Trophoblast cell (in vitro differentiated cells and primary cell): ENCODE data around the gene OR2AT4.

Source experiments
- DNase-seq, 2 donors: peaks; one replicate each; pipeline ENCODE4 v3.0.0-alpha.2; 2016
- H2AFZ ChIP-seq: 2 replicates; pipeline ENCODE4 v1.6.1; 2013; ENCODE audit warnings: low read length, moderate library complexity, mild to moderate bottlenecking; ENCODE audit not compliant: insufficient read depth, poor library complexity
- H2AK5ac ChIP-seq: 2 replicates; pipeline ENCODE4 v1.6.1; 2013; ENCODE audit warnings: mild to moderate bottlenecking, low read length
- H2BK120ac ChIP-seq: 2 replicates; pipeline ENCODE4 v1.6.1; 2013; ENCODE audit warnings: low read length, mild to moderate bottlenecking, moderate library complexity; ENCODE audit not compliant: insufficient read depth, poor library complexity
- H2BK12ac ChIP-seq: 2 replicates; pipeline ENCODE4 v1.6.1; 2013; ENCODE audit warnings: mild to moderate bottlenecking, low read length, moderate library complexity
- H2BK5ac ChIP-seq: 2 replicates; pipeline ENCODE4 v1.6.1; 2013; ENCODE audit warnings: low read length, low read depth, moderate library complexity, mild to moderate bottlenecking; ENCODE audit not compliant: poor library complexity
- H3K14ac ChIP-seq: 2 replicates; pipeline ENCODE4 v1.6.1; 2013; ENCODE audit warnings: mild to moderate bottlenecking, low read length
- H3K18ac ChIP-seq: 2 replicates; pipeline ENCODE4 v1.6.1; 2013; ENCODE audit warnings: mild to moderate bottlenecking, low read length
- H3K23ac ChIP-seq: 2 replicates; pipeline ENCODE4 v1.6.1; 2013; ENCODE audit warnings: low read length
- H3K27ac ChIP-seq: 2 replicates; pipeline ENCODE4 v1.5.1; 2013; ENCODE audit warnings: low read depth, mild to moderate bottlenecking, inconsistent platforms, low read length, moderate library complexity
- H3K27me3 ChIP-seq: 2 replicates; pipeline ENCODE4 v1.6.1; 2013; ENCODE audit warnings: inconsistent platforms, mild to moderate bottlenecking, low read length, moderate library complexity; ENCODE audit not compliant: insufficient read depth
- H3K36me3 ChIP-seq, 2 experiments: 1 replicate in 1 of 2; 2 replicates in 1 of 2; pipeline ENCODE4 v1.6.1; 2013; ENCODE audit warnings: low read length in 2 of 2, mild to moderate bottlenecking in 2 of 2, moderate library complexity in 1 of 2; ENCODE audit not compliant: insufficient read depth in 2 of 2, control insufficient read depth in 1 of 2
- H3K4ac ChIP-seq: 2 replicates; pipeline ENCODE4 v1.6.1; 2013; ENCODE audit warnings: low read depth, mild to moderate bottlenecking, low read length, moderate library complexity
- H3K4me1 ChIP-seq, 2 experiments: 1 replicate in 1 of 2; 2 replicates in 1 of 2; pipeline ENCODE4 v1.6.1; 2013; ENCODE audit warnings: low read length in 2 of 2, mild to moderate bottlenecking in 2 of 2, moderate library complexity in 1 of 2; ENCODE audit not compliant: insufficient read depth in 2 of 2, control insufficient read depth in 1 of 2
- H3K4me2 ChIP-seq: 2 replicates; pipeline ENCODE4 v1.6.1; 2013; ENCODE audit warnings: inconsistent platforms, mild to moderate bottlenecking, low read length, moderate library complexity
- H3K4me3 ChIP-seq: 2 replicates; pipeline ENCODE4 v1.5.1; 2013; ENCODE audit warnings: mild to moderate bottlenecking, low read depth, low read length, inconsistent platforms
- H3K79me1 ChIP-seq: one replicate; pipeline ENCODE4 v1.6.1; 2013; ENCODE audit warnings: low read length
- H3K79me2 ChIP-seq: 2 replicates; pipeline ENCODE4 v1.6.1; 2013; ENCODE audit warnings: low read length, mild to moderate bottlenecking; ENCODE audit not compliant: control insufficient read depth, insufficient read depth, poor library complexity
- H3K9ac ChIP-seq: 2 replicates; pipeline ENCODE4 v1.6.1; 2013; ENCODE audit warnings: mild to moderate bottlenecking, low read length
- H3K9me3 ChIP-seq: 2 replicates; pipeline ENCODE4 v1.6.1; 2013; ENCODE audit warnings: low read depth, mild to moderate bottlenecking, control low read depth, inconsistent platforms, low read length; ENCODE audit not compliant: insufficient read depth
- H4K12ac ChIP-seq: 2 replicates; pipeline ENCODE4 v1.6.1; 2013; ENCODE audit warnings: low read depth, mild to moderate bottlenecking, low read length, moderate library complexity
- H4K8ac ChIP-seq: 2 replicates; pipeline ENCODE4 v1.6.1; 2013; ENCODE audit warnings: low read depth, mild to moderate bottlenecking, low read length, moderate library complexity
- H4K91ac ChIP-seq: one replicate; pipeline ENCODE4 v1.6.1; 2013; ENCODE audit warnings: low read depth, mild to moderate bottlenecking, low read length, moderate library complexity
- WGBS: extraction: QIAGEN DNeasy Blood & Tissue Kit; methylation state at CpG from one replicate; pipeline ENCODE4 v1.1.7; 2013; ENCODE audit warnings: missing lambda C conversion rate; ENCODE audit not compliant: insufficient read length, insufficient coverage; ENCODE audit errors: extremely low coverage; 5-methylcytosine and 5-hydroxymethylcytosine counted together

OR2AT4 gene

DNA sequence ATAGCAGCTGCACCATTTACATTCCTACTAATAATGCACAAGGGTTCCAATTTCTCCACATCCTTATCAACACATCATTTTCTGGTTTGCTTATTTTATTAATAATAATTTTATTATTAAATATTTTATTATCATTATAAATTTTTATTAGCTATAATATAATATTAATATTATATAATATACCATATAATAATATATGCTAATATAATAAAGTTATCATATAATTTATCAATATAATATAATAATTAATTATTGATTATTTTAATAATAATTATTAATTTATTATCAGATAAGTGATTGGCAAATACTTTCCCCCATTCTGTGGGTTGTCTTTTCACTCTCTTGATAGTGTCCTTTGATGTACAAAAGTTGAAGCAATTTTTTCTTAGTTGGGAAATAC lies 27.7 kb downstream of the OR2AT4 start:
- Histone ChIP-seq H3K4me2 (no peak overlapping the region), H2BK5ac (no peak overlapping the region), H3K79me1 (no peaks in the 10 kb centered on the region), H3K23ac (no peak overlapping the region), H2AFZ (no peak overlapping the region), H3K18ac (no peak overlapping the region), H3K27me3 (no peaks in the 10 kb centered on the region), H3K4me3 (no peak overlapping the region), H2BK12ac (no peak overlapping the region), H2AK5ac (no peak overlapping the region), H3K79me2 (no peaks in the 10 kb centered on the region), H3K36me3 (no peaks in the 10 kb centered on the region), H4K91ac (no peak overlapping the region), H4K8ac (no peak overlapping the region), H4K12ac (no peak overlapping the region), H3K9me3 (peaks cover 2% of the 10 kb centered on the region), H3K4ac (no peak overlapping the region), H3K4me1 (no peaks in the 10 kb centered on the region), H3K9ac (no peak overlapping the region), H3K27ac (no peak overlapping the region), H2BK120ac (no peak overlapping the region), H3K14ac (no peak overlapping the region)
- no peak for DNase-seq

DNA sequence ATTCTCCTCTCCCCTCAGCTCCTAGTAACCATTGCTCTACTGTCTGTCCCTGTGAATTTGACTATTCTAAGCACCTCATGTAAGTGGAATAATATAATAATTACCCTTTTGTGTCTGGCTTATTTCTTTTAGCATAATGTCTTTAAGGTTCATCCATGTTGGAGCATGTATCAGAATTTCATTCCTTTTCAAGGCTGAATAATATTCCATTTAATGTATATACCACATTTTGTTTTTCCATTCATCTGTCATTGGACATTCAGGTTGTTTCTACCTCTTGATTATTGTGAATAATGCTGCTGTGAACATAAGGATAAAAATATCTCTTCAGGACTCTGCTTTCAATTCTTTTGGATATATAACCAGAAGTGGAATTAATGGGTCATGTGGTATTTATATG lies 28.1 kb downstream of the OR2AT4 start:
- H3K4me3 ChIP-seq = no peak overlapping the region
- H2AK5ac ChIP-seq = no peak overlapping the region
- H3K9me3 ChIP-seq = peaks cover 2% of the 10 kb centered on the region
- no peaks in the 10 kb centered on the region for H3K36me3 ChIP-seq
- no peak overlapping the region for H2AFZ ChIP-seq
- no peaks in the 10 kb centered on the region for H3K79me2 ChIP-seq
- no peak overlapping the region for H3K23ac ChIP-seq
- no peaks in the 10 kb centered on the region for H3K27me3 ChIP-seq
- no peak overlapping the region for H4K12ac ChIP-seq
- H3K9ac ChIP-seq = no peak overlapping the region
- no peak overlapping the region for H3K14ac ChIP-seq
- no peak overlapping the region for H3K4ac ChIP-seq
- H3K4me1 ChIP-seq = no peaks in the 10 kb centered on the region
- H2BK120ac ChIP-seq = no peak overlapping the region
- no peak overlapping the region for H2BK5ac ChIP-seq
- no peak overlapping the region for H4K8ac ChIP-seq
- H3K27ac ChIP-seq = no peak overlapping the region
- no peak overlapping the region for H3K4me2 ChIP-seq
- H2BK12ac ChIP-seq = no peak overlapping the region
- no peaks in the 10 kb centered on the region for H3K79me1 ChIP-seq
- H3K18ac ChIP-seq = no peak overlapping the region
- no peak for DNase-seq
- no peak overlapping the region for H4K91ac ChIP-seq

DNA sequence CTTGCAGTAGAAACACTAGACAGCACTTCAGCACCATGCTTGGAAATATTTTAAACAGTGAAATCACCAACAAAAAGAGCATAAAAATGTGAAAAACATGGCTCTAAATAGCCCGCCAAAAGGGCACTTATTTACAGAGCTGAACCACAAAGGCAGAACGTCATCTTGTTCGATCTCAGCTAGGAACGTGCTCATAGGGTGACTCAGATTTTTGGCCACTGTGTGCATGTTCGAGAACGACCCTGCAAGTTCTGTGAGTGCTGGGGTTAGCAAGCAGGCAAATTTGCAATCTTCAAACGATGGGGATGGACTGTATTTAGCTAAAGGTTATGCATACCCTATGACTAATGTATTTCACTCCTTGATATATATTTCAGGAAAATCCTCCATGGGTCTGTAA lies 30.6 kb downstream of the OR2AT4 start:
- Histone ChIP-seq H3K9ac (no peak overlapping the region), H3K79me2 (no peaks in the 10 kb centered on the region), H2BK12ac (no peak overlapping the region), H3K9me3 (no peaks in the 10 kb centered on the region), H4K12ac (no peak overlapping the region), H3K27me3 (no peaks in the 10 kb centered on the region), H2BK5ac (no peak overlapping the region), H3K4me1 (no peaks in the 10 kb centered on the region), H3K79me1 (no peaks in the 10 kb centered on the region), H3K14ac (no peak overlapping the region), H3K4me2 (no peak overlapping the region), H4K8ac (no peak overlapping the region), H2AK5ac (no peak overlapping the region), H2AFZ (no peak overlapping the region), H3K27ac (no peak overlapping the region), H3K23ac (no peak overlapping the region), H3K4ac (no peak overlapping the region), H3K36me3 (no peaks in the 10 kb centered on the region), H3K4me3 (no peak overlapping the region), H3K18ac (no peak overlapping the region), H2BK120ac (no peak overlapping the region), H4K91ac (no peak overlapping the region)
- WGBS = no CpG with 5 or more reads among the region's 7 CpGs
- no peak for DNase-seq

- Histone ChIP-seq H3K27ac (no peak overlapping the region), H3K4me3 (no peak overlapping the region), H2BK5ac (no peak overlapping the region), H2BK12ac (no peak overlapping the region), H3K36me3 (no peaks in the 10 kb centered on the region), H3K4me1 (no peaks in the 10 kb centered on the region), H4K91ac (no peak overlapping the region), H2AK5ac (no peak overlapping the region), H3K23ac (no peak overlapping the region), H3K14ac (no peak overlapping the region), H4K8ac (no peak overlapping the region), H2BK120ac (no peak overlapping the region), H3K27me3 (no peaks in the 10 kb centered on the region), H3K79me2 (no peaks in the 10 kb centered on the region), H4K12ac (no peak overlapping the region), H3K9ac (no peak overlapping the region), H3K9me3 (no peaks in the 10 kb centered on the region), H2AFZ (no peak overlapping the region), H3K4me2 (no peak overlapping the region), H3K4ac (no peak overlapping the region), H3K79me1 (no peaks in the 10 kb centered on the region), H3K18ac (no peak overlapping the region)
- WGBS = no CpG with 5 or more reads among the region's 3 CpGs
- no peak for DNase-seq
Measured at GRCh38 chr11:75063741-75064314, 32.8 kb downstream of the OR2AT4 start.

GRCh38 chr11:75059299-75059698 lies 37.4 kb downstream of the OR2AT4 start:
- Histone ChIP-seq H2AK5ac (no peak overlapping the region), H3K4me3 (no peak overlapping the region), H2BK5ac (no peak overlapping the region), H3K18ac (no peak overlapping the region), H4K91ac (no peak overlapping the region), H3K79me2 (no peaks in the 10 kb centered on the region), H3K9me3 (no peaks in the 10 kb centered on the region), H2BK12ac (no peak overlapping the region), H2AFZ (no peak overlapping the region), H4K8ac (no peak overlapping the region), H2BK120ac (no peak overlapping the region), H3K27me3 (no peaks in the 10 kb centered on the region), H3K14ac (no peak overlapping the region), H3K79me1 (peaks cover 1% of the 10 kb centered on the region), H3K4me1 (no peaks in the 10 kb centered on the region), H3K36me3 (no peaks in the 10 kb centered on the region), H3K4me2 (no peak overlapping the region), H4K12ac (no peak overlapping the region), H3K23ac (no peak overlapping the region), H3K27ac (no peak overlapping the region), H3K9ac (no peak overlapping the region), H3K4ac (no peak overlapping the region)
- DNase-seq = no peak
